HG03575 (cell line): ENCODE data around the gene SEM1.
"Not testable (repeated sequence)": the region's sequence is repeated elsewhere in the genome, so short reads cannot be mapped to it uniquely, and the experiment has no call there.

Experiments used
- ATAC-seq: cut with Tn5 transposase; IDR thresholded peaks from one replicate; pipeline ENCODE4 v1.9.1; 2021; ENCODE audit not compliant: unreplicated experiment, insufficient number of reproducible peaks, low FRiP score; ENCODE audit errors: extremely low read depth

SEM1 gene

GRCh38 chr7:96708872-96709271 is 774 bp downstream of the SEM1 start:
- no peak for ATAC-seq

- ATAC-seq, result no peak
Measured at GRCh38 chr7:96707901-96708774, 1.5 kb downstream of the SEM1 start.

DNA sequence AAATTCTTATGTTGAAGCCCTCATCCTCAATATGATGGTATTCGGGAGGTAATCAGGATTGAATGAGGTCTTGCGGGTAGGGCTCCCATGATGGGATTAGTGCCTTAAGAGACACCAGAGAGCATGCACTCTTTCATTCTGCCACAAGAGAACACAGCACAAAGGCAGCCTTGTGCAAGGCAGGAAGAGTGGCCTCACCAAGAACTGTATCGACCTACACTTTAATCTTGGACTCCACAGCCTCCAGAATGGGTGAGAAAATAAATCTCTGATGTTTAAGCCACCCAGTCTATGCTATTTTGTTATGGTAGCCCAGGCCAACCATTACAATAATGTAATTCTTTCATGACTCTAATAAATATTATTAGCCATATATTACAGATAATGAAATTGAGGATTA is 8.4 kb downstream of the SEM1 start:
- ATAC-seq, result no peak

- no peak for ATAC-seq
Measured at GRCh38 chr7:96700516-96700915, 9.1 kb downstream of the SEM1 start.

DNA sequence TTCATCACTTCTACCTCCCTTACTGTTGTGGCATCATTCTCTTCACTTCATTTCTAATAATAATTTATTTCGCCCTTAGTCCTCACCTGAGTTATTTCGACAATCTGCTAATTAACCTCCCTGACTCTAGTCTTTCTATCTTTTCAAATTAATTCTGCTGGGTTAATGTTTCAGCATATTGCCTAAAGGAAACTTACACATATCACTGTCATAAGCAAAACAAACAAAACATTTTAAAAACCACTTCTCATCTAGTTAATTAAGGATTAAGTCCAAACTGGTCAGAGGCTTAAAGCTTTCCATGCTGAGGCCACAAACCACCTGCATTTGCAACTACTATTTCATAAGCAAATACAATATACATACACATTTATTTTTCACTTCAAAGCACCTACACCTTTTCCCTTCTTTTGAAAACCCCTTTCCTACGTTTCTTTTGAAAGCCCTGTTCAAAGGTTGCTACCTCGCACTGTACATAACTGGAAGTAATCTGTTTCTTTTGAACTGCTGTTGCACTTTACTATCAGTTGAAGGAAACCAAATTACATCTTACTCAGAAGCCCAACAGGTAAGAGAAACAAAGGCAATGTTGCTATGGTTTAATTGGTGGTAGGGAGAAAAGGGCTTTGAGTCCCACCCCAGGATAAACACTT is 10.3 kb downstream of the SEM1 start:
- ATAC-seq, result no peak

DNA sequence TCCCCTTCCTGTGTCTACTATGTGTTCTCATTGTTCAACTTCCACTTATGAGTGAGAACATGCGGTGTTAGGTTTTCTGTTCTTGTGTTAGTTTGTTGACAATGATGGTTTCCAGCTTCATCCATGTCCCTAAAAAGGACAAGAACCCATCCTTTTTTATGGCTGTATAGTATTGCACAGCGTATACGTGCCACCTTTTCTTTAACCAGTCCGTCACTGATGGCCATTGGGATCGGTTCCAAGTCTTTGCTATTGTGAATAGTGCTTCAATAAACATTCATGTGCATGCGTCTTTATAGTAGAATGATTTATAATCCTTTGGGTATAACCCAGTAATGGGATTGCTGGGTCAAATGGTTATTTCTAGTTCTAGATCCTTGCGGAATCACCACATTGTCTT is 11.2 kb downstream of the SEM1 start:
- ATAC-seq, result not testable (repeated sequence)

GRCh38 chr7:96697822-96698221 is 11.8 kb downstream of the SEM1 start:
- ATAC-seq, result no peak

- no peak for ATAC-seq
Measured at GRCh38 chr7:96695581-96695980, 14.1 kb downstream of the SEM1 start.

DNA sequence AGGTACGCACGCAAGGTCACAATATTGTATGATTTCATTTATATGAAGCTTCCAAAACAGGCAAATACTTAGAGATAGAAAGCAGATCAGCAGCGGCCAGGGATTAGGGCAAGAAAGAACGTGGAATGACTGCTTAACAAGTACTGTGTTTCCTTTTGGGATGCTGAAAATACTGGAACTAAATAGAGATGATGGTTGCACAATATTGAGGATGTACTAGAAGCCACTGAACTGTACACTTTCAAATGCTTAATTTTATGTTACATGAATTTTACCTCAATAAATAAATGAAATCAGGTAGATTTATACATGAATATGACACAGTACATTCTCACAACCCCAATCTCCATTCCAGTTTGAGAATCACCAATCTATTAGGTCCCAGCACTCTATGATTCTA is 15.6 kb downstream of the SEM1 start:
- no peak for ATAC-seq

- no peak for ATAC-seq
Measured at GRCh38 chr7:96691702-96692101, 17.9 kb downstream of the SEM1 start.

GRCh38 chr7:96689414-96689813 is 20.2 kb downstream of the SEM1 start:
- no peak for ATAC-seq

DNA sequence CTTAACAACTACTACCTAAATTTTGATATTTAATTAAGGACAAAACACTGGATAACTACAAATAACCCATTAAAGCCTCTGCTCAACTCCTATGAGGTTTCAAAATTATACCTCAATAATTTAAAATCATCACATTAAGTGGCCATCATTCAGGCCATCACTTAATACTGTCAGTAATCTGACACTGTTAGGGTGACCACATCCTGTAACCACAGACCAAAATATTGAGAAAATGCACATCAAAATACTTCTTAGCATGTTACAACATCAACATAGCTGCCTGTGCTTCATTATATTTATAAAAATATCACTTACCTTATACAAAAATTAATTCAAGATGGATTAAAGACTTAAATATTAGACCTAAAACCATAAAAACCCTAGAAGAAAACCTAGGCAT is 23.3 kb downstream of the SEM1 start:
- ATAC-seq, result no peak

GRCh38 chr7:96685755-96686154 is 23.9 kb downstream of the SEM1 start:
- ATAC-seq, result peak; percentile 66

GRCh38 chr7:96685353-96685752 is 24.3 kb downstream of the SEM1 start:
- peak; percentile 44 for ATAC-seq

GRCh38 chr7:96679886-96680285 is 29.8 kb downstream of the SEM1 start:
- ATAC-seq, result no peak

DNA sequence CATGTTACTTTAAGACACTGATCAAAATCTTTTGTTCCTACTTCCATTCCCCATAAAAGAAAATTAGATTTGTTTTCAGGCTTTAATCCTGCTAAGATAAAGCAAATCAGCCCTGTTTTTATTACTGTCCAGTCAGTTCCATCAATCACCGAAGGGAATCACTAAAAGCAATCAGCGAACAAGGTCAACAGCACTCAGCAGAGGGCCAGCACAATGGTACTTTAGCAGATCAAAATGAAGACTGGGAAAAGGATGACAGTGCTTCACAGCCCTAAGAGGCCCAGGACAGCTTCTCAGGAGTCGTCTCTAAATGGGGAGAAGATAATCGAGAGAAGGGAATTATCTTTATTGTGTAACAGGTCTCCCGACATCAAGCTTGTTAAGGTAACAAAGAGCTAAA is 32.7 kb downstream of the SEM1 start:
- ATAC-seq, result no peak

DNA sequence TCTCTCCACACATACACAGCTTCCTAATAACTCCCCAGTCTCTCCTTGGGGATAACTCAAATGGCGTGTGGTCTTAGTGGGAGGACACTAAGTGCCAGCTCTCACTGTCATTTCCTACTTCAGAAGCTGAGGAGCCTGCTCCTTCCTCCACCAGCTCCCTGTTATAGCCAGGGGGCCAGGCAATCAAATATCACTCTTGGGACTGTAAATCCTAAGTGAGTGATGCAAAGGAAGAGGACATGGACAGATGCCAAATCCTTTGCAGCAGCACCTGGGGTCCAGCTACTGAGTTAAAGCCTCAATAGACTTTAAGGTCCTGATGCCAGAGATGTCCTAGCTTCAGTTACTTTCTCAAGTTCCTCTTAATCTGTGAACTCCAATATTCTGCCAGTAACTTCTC is 34.1 kb downstream of the SEM1 start:
- no peak for ATAC-seq

DNA sequence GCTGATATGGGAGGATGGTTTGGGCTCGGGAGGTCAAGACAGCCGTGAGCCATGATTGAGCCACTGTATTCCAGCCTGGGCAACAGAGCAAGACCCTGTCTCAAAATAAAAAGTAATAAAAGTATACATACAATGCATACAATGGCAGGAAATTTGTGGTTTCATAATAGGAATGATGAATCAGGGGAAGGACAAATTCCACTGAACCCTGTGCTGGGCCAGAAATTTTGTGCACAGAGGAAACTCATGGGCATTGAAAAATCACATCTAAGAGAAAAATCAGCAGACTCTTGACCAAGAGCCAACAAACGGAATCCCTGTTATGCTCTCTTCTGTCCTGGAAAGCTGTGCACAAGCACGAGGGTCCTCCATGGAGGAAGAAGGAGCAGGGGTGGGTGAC is 35.1 kb downstream of the SEM1 start:
- ATAC-seq, result no peak

DNA sequence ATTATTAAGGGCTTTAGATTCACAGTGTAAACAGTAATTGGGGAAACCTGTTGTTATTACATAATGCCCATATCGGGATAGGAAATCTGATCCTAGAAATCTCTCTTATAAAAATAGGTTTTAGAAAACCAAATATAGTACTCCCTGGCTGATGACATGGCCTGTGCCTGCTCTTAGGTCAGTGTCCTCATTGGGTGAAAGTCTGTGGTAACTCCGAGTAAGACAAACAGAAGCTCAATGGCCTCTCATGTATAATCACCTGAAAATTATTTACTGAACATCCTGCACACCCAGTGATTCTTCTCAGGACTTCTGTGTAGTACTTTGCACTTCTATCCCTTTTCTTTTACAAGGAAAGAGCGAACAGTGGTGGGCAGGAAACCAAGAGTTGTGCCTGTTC is 37.8 kb downstream of the SEM1 start:
- no peak for ATAC-seq
